Activated B cell treated with CpG ODN at 0.5 μM for 24 hours (primary cell): ENCODE results near the gene C10orf53. TPM values are rescaled to one million over a fixed set of nuclear protein-coding genes. Genes with fewer than 3 reads are reported as not detected.

Experiments used
- ATAC-seq: fragments of 200-7000 bp; cut with Tn5 transposase; one replicate; pipeline ENCODE4 v1.10.0; 2021; ENCODE audit warnings: low read depth, mild to moderate bottlenecking, moderate library complexity
- CTCF ChIA-PET: fragments of 350-600 bp; sonication (Branson Sonifier 250); formaldehyde crosslinking; loops from one replicate; lab custom pipeline; 2021; ENCODE audit warnings: antibody characterized with exemption; lab: Charles Lee
- POLR2A ChIA-PET: fragments of 350-600 bp; sonication (Branson Sonifier 250); formaldehyde crosslinking; loops from one replicate; lab custom pipeline; 2021; ENCODE audit warnings: antibody characterized with exemption; lab: Charles Lee
- DNase-seq: peaks from one replicate; pipeline ENCODE4 v3.0.0; 2022
- H3K27ac Mint-ChIP-seq: one replicate; pipeline ENCODE4 v1.8.0; 2020; ENCODE audit warnings: mixed read lengths
- H3K27me3 Mint-ChIP-seq: one replicate; pipeline ENCODE4 v1.8.0; 2021; ENCODE audit warnings: mixed read lengths
- H3K36me3 Mint-ChIP-seq: one replicate; pipeline ENCODE4 v1.8.0; 2021; ENCODE audit warnings: low read depth, mixed read lengths
- H3K4me1 Mint-ChIP-seq: one replicate; pipeline ENCODE4 v1.8.0; 2021; ENCODE audit warnings: mixed read lengths
- H3K4me3 Mint-ChIP-seq: one replicate; pipeline ENCODE4 v1.8.0; 2020; ENCODE audit warnings: mild to moderate bottlenecking, mixed read lengths
- H3K9me3 Mint-ChIP-seq: one replicate; pipeline ENCODE4 v1.8.0; 2020; ENCODE audit warnings: mixed read lengths
- intact Hi-C: fragments of 100-400 bp; cut with micrococcal nuclease; formaldehyde crosslinking; loops from one replicate; pipeline ENCODE4 v1.15.1; 2024
- total RNA-seq: library from RNA; stranded (reverse); gene quantifications from 2 replicates; pipeline ENCODE4 v1.2.3, GENCODE V29; 2022
- TF ChIP-seq, protein P1 (sequence below): fragments of 200-600 bp; IDR thresholded peaks from one replicate; pipeline ENCODE4 v1.8.0; 2022; ENCODE audit warnings: antibody characterized with exemption, mild to moderate bottlenecking

C10orf53 gene
- total RNA-seq, 1 donor from 2014 or later: not detected

DNA sequence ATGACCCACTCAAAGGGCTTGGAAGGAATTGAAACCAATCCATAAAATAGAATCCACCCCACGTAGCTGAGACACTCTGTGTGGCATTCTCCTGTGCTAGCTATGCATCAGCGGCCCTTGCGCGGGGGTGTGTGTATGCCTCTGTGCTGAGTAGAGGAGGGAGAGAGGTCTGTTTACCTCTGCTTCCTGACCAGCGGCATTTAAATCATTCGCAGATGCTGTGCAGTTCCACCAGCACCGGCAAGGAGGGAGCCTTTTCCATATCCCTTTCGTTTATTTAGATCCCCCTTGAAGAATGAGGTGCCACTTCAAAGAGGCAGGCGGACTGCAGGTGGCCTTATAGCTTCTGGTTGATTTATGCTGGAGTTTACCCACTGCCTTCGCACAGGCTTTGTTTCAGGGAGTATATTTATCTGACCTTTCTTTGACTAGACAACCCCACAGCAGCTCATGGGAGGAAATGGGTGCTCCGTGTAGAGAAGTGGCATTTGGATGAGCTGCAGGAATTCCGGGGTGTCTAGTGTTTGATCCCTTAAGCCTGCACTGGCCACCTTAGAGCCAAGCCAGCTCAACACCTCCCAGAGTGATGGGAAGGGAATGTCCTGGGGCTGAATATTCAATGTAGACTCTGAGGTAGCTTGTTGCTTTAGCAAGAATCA lies 11.4 kb downstream of the C10orf53 start:
- no peaks in the 10 kb centered on the region for H3K36me3 Mint-ChIP-seq
- DNase-seq (no peak), ATAC-seq (no peak)
- peaks cover 50% of the 10 kb centered on the region for H3K27me3 Mint-ChIP-seq
- CTCF ChIA-PET: no interaction called here
- POLR2A ChIA-PET: no interaction called here
- no peak overlapping the region for H3K4me3 Mint-ChIP-seq
- intact Hi-C loops: no loop called here
- H3K4me1 Mint-ChIP-seq: no peaks in the 10 kb centered on the region
- peaks cover 8% of the 10 kb centered on the region for H3K9me3 Mint-ChIP-seq
- TF ChIP-seq, protein P1, sequence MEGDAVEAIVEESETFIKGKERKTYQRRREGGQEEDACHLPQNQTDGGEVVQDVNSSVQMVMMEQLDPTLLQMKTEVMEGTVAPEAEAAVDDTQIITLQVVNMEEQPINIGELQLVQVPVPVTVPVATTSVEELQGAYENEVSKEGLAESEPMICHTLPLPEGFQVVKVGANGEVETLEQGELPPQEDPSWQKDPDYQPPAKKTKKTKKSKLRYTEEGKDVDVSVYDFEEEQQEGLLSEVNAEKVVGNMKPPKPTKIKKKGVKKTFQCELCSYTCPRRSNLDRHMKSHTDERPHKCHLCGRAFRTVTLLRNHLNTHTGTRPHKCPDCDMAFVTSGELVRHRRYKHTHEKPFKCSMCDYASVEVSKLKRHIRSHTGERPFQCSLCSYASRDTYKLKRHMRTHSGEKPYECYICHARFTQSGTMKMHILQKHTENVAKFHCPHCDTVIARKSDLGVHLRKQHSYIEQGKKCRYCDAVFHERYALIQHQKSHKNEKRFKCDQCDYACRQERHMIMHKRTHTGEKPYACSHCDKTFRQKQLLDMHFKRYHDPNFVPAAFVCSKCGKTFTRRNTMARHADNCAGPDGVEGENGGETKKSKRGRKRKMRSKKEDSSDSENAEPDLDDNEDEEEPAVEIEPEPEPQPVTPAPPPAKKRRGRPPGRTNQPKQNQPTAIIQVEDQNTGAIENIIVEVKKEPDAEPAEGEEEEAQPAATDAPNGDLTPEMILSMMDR: no peak
- H3K27ac Mint-ChIP-seq: no peak overlapping the region

- H3K4me3 Mint-ChIP-seq: no peak overlapping the region
- H3K27ac Mint-ChIP-seq: no peak overlapping the region
- ATAC-seq: no peak
- H3K4me1 Mint-ChIP-seq: no peaks in the 10 kb centered on the region
- no peaks in the 10 kb centered on the region for H3K36me3 Mint-ChIP-seq
- peaks cover 5% of the 10 kb centered on the region for H3K9me3 Mint-ChIP-seq
- POLR2A ChIA-PET: no interaction called here
- TF ChIP-seq, protein P1: no peak
- CTCF ChIA-PET: no interaction called here
- intact Hi-C loops: no loop called here
- peaks cover 49% of the 10 kb centered on the region for H3K27me3 Mint-ChIP-seq
- DNase-seq: no peak
Observed at GRCh38 chr10:49691588-49691987, 12.1 kb downstream of the C10orf53 start.

DNA sequence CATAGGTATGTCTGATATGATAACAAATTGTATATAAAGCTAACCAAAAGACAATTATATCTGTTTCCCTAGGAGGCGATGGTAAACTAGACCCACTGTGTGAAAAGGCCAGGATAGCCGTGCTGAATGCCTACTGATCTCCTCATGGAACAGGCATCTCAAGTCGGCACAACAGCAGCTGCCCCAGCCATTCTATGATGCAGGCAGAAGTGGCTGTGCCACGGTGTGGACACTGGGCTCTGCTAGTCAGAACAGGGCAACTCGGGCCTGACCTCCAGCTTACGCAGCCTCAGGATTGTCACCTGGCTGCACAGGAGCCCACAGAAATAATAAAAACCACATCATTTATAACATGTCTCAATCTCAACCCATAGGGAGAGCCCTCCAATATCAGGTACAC lies 15.0 kb downstream of the C10orf53 start:
- H3K27ac Mint-ChIP-seq: no peak overlapping the region
- H3K27me3 Mint-ChIP-seq: peaks cover 32% of the 10 kb centered on the region
- DNase-seq (no peak), ATAC-seq (no peak)
- POLR2A ChIA-PET: no interaction called here
- no peaks in the 10 kb centered on the region for H3K36me3 Mint-ChIP-seq
- CTCF ChIA-PET: no interaction called here
- no peaks in the 10 kb centered on the region for H3K9me3 Mint-ChIP-seq
- TF ChIP-seq, protein P1: no peak
- H3K4me3 Mint-ChIP-seq: no peak overlapping the region
- intact Hi-C loops: no loop called here
- no peaks in the 10 kb centered on the region for H3K4me1 Mint-ChIP-seq

GRCh38 chr10:49696311-49696710 lies 16.9 kb downstream of the C10orf53 start:
- intact Hi-C loops: no loop called here

GRCh38 chr10:49698679-49699078 lies 19.2 kb downstream of the C10orf53 start:
- no peak overlapping the region for H3K27ac Mint-ChIP-seq
- DNase-seq (no peak), ATAC-seq (no peak)
- H3K36me3 Mint-ChIP-seq: no peaks in the 10 kb centered on the region
- no peaks in the 10 kb centered on the region for H3K4me1 Mint-ChIP-seq
- H3K4me3 Mint-ChIP-seq: no peak overlapping the region
- H3K9me3 Mint-ChIP-seq: no peaks in the 10 kb centered on the region
- TF ChIP-seq, protein P1: no peak
- intact Hi-C loops: no loop called here
- CTCF ChIA-PET: no interaction called here
- peaks cover 13% of the 10 kb centered on the region for H3K27me3 Mint-ChIP-seq
- POLR2A ChIA-PET: no interaction called here

More at GRCh38 chr10:49696311-49696710, 16.9 kb downstream of the C10orf53 start:
- no peak for DNase-seq
- no peak for ATAC-seq
- no peaks in the 10 kb centered on the region for H3K9me3 Mint-ChIP-seq
- CTCF ChIA-PET: no interaction called here
- TF ChIP-seq, protein P1: no peak
- POLR2A ChIA-PET: no interaction called here
- H3K36me3 Mint-ChIP-seq: no peaks in the 10 kb centered on the region
- H3K27me3 Mint-ChIP-seq: peaks cover 20% of the 10 kb centered on the region
- H3K27ac Mint-ChIP-seq: no peak overlapping the region
- H3K4me1 Mint-ChIP-seq: no peaks in the 10 kb centered on the region
- H3K4me3 Mint-ChIP-seq: no peak overlapping the region
